GM19238 (cell line): ENCODE data around the gene COL6A2.
"Not testable (repeated sequence)": the region's sequence is repeated elsewhere in the genome, so short reads cannot be mapped to it uniquely, and the experiment has no call there.

Experiments
- DNase-seq: peaks from one replicate; pipeline ENCODE4 v3.0.0; 2011; ENCODE audit warnings: low spot score; ENCODE audit not compliant: insufficient read length

COL6A2 gene

GRCh38 chr21:46141767-46142581 is 44.1 kb downstream of the COL6A2 start:
- DNase-seq, result no peak

GRCh38 chr21:46142582-46143473 is 44.9 kb downstream of the COL6A2 start:
- DNase-seq, result no peak

- no peak for DNase-seq
These were observed 46.7 kb downstream of the COL6A2 start for GRCh38 chr21:46144464-46145070.

- DNase-seq, result no peak
These were observed 47.4 kb downstream of the COL6A2 start for GRCh38 chr21:46145159-46145839.

- DNase-seq, result no peak
These were observed 48.2 kb downstream of the COL6A2 start for GRCh38 chr21:46145840-46146691.

GRCh38 chr21:46146856-46147255 is 48.9 kb downstream of the COL6A2 start:
- no peak for DNase-seq

- not testable (repeated sequence) for DNase-seq
These were observed 49.5 kb downstream of the COL6A2 start for GRCh38 chr21:46147429-46147828.

- DNase-seq, result no peak
These were observed 50.2 kb downstream of the COL6A2 start for GRCh38 chr21:46148106-46148505.

GRCh38 chr21:46149205-46149901 is 51.4 kb downstream of the COL6A2 start:
- no peak for DNase-seq

GRCh38 chr21:46150073-46150472 is 52.2 kb downstream of the COL6A2 start:
- no peak for DNase-seq

GRCh38 chr21:46150491-46151121 is 52.7 kb downstream of the COL6A2 start:
- no peak for DNase-seq

- DNase-seq, result no peak
These were observed 53.5 kb downstream of the COL6A2 start for GRCh38 chr21:46151261-46151988.

- no peak for DNase-seq
These were observed 54.3 kb downstream of the COL6A2 start for GRCh38 chr21:46151989-46152926.

GRCh38 chr21:46152927-46153246 is 55.0 kb downstream of the COL6A2 start:
- no peak for DNase-seq

- no peak for DNase-seq
These were observed 55.6 kb downstream of the COL6A2 start for GRCh38 chr21:46153247-46154154.

- DNase-seq, result no peak
These were observed 56.4 kb downstream of the COL6A2 start for GRCh38 chr21:46154155-46154954.
